HT-29 (cell line): ENCODE results near the gene ZNF581. TPM values are rescaled to one million over a fixed set of nuclear protein-coding genes. Genes with fewer than 3 reads are reported as not detected.

Source experiments
- DNase-seq: peaks from one replicate; pipeline ENCODE4 v3.0.0-alpha.2; 2015; ENCODE audit warnings: low spot score
- total RNA-seq: library from RNA; depleted of rRNA; stranded (reverse); fragments of >200 nt; shearing (Covaris generic); gene quantifications from 2 replicates; pipeline ENCODE4 v1.2.3, GENCODE V29; 2014

Gene ZNF581
- total RNA-seq, 1 experiment from 2014 or later = 43.2 TPM

DNA sequence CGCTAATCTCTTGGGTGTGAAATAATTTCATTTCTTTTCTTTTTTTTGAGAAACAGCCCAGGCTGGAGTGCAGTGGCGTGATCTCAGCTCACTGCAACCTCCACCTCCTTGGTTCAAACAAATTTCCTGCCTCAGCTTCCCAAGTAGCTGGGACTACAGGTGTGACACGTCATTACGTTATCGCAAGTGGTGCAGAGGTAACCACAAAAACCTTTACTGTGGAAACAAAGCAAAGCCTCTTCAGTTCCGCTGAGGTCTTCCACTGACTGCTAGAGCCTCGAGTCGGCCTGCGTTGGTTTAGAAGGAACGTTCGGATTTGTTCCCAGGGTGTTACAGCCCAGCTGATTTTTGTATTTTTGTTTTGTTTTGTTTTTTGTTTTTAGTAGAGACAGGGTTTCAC lies 17.1 kb upstream of the ZNF581 start:
- no peak for DNase-seq

DNA sequence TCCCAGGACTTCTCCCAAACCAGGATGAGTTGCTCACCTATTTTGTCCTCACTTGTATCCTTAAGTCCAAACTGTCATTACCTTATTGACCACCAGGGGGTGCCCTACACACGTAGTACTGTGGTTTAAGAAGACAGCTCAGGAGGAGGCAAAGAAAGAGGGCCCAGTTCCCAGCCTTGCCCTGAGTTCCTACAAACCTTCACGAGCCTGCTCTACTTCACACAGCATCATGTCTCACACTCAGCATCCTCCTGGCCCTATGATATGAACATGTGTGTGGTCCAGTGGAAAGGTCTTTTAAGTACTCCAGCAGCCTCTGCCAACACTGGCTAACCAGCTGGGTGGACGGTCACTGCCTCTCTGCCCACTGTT lies 11.0 kb upstream of the ZNF581 start:
- DNase-seq = peak; percentile 99

DNA sequence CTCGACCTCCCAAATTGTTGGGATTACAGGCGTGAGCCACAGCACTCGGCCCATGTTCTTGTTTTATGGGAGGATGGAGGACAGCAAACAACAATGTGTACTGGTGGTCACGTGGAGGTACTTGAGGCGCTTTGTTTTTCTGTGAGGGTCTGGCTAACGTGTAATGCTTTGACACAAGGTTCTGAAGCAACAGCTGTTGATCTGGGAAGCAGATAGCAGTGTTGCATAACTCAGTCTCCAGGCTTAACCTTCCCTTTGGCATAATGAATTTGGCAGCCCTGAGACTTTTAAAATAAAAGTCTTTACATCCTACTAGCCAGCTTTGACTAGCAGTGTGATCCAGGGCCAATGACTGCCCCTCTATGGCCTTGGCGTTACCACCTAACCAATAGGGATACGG lies 9.6 kb upstream of the ZNF581 start:
- no peak for DNase-seq

DNA sequence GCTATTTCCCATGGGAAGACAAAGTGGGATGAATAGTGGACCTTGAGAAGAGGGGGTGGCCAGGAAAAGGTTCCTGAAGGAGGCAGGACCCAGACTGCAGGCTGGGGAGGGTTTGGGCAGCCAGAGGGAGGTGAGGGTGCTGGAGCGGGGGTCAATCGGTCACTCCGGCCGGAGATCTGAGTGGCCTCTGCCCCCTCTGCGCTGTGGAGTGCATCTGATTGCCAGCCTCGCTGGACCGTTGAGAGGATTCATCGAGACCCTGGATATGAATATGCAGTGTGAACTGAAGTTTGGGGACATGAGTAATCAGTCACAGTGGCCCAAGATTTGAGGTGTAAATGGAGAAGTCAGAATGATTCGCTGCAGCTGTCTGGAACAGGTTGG lies 8.1 kb upstream of the ZNF581 start:
- no peak for DNase-seq

DNA sequence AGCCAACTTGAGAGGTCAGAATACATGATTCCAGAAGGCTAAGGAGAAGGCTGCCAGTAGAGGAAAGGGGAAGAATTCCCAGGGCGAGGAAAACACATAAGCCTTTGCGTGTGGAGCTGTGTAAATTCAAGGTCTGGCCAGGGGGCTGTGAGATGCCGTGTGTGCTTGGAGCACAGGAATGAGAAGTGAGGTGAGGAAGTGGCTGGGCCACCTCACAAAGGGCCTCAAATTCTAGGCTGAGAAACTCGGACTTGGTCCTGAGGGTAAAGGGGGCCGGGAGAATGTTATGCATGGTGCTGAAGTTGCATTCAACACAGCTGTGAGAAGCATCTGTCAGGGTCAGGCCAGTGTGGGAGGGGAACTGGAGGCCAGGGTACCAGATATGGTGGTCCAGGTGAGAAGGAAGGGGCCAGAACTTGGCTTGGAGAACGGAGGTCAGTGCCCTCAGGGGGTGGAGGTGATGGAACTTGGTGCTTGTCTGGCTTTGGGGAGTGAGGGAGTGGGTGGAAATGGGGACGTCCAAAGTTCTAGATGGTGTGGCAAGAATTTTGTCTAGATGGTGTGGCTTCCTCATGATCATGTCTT lies 7.5 kb upstream of the ZNF581 start:
- DNase-seq = no peak

DNA sequence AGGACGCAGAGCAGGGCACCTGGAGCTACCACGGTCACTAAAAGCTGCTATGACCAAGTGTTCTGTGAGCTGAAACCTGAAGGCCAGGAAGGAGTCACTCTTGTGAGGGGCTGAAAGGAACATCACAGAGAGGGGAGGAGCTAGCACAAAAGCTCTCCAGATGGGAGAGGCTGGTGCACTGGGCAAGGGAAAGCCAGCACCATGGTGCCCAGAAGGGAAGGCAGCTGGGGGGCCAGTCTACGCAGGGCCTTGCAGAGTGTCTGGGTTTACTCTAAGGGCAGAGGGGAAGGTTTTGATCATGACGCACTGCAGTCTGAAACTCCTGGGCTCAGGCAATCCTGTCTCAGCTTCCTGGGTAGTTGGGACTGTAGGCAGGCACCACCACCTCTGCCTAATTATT lies 6.7 kb upstream of the ZNF581 start:
- DNase-seq = no peak

DNA sequence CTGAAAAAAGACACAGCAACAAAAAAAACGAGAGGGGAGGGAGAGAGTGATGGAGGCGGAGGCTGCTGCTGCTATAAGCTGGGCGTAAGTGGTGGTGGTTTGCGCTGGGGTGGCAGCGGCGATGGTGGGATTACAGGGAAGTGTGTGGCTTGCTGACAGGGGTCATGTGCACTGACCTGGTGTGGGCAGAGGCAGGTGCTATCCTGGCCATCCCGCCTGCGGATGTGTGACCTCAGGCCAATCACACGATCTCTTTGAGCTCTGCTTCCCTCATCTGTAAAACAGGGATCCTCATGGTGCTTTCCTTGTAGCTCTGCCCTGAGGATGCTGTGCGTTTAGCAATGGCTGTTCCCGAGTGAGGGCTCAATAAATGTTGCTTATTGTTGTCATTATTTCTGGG lies 5.9 kb upstream of the ZNF581 start:
- DNase-seq = no peak

DNA sequence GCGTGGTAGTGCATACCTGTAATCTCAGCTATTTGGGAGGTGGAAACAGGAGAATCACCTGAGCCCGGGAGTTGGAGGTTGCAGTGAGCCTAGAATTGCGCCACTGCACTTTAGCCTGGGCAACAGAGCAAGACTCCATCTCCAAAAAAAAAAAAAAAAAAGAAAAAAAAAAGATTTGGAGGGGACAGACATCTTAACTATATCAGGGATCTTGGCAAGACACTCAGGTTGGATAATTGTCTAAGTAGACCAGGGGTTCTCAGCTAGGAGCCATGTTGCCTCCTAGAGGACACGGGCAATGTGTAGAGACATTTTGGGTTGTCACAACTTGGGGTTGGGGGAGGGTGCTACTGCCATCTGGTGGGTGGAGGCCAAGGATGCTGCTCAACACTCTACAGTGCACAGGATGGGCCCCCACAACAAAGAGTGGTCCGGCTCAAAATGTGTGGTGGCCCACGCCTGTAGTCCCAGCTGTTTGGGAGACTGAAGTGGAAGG lies 4.5 kb upstream of the ZNF581 start:
- DNase-seq = peak; percentile 83

DNA sequence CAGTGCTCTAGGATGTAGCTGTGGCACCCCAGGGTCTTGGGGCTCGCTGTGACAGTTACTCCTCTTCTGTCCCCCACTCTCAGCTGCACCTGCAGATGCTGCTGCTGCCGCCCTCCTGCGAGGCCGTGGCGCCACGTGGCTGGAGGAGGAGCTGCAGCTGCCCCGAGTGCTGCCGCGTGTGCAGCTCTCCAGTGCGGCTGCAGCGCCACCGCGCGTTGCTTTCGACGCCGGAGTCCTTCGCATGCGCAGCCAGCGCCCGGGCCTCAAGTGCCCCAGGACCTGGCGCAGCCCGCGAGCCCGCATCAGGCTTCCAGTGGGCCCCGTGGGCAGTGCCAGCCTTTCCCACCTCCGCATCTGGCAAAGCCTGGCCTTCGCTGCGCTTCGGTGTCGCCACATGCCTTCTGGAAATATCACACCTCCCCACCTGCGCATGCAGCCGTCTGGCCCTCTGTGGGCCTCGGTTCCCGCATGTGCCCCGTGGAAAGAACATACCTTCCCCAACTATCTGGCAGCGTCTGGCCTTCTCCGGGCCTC lies 3.3 kb upstream of the ZNF581 start:
- DNase-seq = no peak

DNA sequence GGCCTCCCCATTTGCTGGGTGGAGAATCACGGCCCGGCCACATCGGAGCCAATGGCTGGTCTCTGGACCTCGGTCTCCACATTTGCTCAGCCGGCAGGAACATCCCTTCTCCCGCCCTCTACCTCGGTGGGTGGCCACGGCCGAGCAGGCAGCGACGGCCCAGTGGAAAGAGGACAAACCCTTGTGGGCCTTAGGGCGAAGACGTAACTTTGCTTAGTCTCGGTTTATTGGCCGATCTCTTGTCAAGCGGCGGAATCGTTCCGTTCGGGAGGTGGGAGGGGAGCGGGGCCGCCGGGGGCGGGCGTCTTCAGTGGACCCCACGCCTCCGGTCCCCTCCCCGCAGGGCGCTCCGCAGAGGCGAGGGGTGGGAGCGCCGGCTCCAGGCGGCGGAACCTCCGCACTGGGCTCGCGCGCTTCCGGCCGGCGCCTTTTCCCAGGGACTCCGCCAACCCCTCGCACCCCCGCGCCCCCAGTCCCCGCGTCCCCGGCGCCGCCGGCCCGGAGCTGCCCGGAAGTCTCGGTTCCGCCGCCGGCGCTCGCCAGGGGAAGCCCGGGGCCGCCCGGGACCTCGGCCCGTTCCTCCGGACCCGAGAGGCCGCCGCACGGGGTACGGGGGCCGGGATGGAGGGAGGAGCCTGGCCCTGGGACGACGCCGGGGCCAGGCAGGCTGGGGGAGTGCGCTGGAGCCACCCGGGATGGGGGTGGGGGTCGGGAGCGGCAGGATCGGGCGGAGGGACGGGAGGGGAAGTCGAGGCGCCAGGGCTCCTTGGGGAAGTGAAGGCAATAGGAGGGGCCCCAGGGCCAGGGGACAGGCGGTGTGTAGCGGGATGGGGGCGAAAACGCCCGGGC lies 2.6 kb upstream of the ZNF581 start, which contains the start of gene ZNF580:
ZNF580 (plus strand) TSS at position 426 of the 849 bp plus-strand sequence. CDS start 1,507 bp downstream, outside the sequence.
- peak; percentile 81 for DNase-seq

DNA sequence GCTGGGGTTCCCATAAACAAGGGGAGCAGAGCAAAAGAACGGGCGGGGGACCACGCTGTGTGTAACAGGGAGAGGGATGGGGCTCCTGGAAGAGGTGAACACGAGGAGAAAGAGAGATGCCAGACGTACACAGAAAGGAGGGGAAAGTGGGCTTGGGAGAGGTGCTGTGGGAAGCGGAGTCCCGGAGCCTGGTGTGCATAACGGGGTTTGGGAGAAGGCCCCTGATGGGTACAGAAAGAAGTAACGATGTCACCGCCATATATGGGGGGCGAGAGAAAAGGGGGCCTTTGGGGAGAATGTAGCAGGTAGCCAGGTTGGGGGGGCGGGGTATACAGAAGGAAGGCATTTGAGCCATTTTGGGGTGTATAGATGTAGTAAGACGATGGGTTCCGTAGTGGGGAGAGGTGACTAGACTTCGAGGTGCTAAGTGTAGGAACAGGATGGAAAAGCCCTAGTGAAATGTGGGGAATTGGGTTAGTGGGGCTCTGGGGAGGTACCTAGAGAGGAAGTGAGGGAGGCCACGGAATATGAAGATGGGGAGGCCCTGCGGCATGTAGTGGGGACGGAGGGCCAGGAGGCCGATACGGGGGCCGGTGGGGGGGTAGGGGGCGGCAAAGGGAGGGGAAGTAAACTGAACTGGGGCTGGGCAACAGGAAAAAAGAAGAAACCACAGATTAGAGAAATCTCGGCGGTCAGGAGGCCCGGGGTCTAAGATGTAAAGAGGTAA lies 1.9 kb upstream of the ZNF581 start:
- DNase-seq = peak; percentile 57

DNA sequence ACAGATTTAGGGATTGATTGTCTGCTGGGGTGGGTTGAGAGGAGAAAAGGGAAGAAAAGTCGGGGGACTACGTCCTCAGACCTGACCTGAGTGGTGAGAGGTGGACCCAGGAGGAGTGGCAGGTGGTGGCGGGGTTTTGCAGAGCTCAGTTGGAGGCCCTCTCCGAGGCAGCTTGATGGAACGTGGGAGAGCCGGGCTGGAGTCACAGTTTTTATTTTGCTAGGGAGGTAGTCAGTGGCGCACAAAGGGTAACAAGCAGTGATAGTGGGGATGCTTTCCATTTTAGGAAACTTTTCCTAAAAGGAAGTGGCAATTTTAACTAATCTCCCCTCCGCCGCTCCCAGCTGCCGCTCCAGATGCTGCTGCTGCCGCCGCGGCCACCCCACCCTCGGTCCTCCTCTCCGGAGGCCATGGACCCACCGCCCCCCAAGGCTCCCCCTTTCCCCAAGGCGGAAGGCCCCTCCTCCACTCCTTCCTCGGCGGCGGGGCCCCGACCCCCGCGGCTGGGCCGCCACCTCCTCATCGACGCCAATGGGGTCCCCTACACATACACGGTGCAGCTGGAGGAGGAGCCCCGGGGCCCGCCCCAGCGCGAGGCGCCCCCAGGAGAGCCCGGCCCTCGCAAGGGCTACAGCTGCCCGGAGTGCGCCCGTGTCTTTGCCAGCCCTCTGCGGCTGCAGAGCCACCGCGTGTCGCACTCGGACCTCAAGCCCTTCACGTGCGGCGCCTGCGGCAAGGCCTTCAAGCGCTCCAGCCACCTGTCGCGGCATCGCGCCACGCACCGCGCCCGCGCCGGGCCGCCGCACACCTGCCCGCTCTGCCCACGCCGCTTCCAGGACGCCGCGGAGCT lies 1.1 kb upstream of the ZNF581 start:
- DNase-seq = peak; percentile 46

DNA sequence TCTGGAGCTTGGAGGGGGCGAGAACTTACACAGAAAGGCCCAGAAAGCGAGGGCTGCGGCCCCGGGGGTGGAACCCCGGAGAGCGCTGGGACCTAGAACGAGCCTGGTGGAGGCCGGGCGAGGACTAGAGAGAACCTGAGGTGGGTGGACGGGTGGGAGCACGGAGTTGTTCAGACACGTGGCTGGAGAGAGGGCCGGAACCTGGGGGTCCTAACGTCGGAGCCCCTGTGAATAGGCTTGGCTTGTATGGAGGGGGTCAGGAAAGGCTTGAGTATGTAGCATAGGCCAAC lies 383 bp downstream of the ZNF581 start:
- DNase-seq = peak; percentile 49

DNA sequence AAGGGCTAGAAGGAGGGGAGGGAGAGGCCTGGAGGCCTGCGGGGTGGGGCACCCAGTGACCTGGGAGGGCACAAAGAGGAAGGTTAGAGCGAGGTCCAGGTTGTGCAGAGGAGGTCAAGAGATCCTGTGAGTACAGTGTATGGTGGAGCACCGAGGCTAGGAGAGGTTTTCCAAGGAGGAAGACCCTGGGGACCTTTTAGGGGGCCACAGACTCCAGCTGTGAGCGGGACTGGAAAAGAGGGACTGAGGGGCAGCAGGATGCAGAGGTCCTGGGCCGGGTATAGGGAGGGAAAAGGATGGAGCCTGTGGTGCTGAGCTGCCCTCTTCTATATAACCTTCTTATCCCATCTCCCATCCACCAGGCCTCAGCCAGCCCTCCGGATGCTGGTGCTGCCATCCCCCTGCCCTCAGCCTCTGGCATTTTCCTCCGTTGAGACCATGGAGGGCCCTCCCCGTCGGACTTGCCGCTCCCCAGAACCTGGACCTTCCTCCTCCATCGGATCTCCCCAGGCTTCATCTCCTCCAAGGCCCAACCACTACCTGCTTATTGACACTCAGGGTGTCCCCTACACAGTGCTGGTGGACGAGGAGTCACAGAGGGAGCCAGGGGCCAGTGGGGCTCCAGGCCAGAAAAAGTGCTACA lies 863 bp downstream of the ZNF581 start:
- no peak for DNase-seq

DNA sequence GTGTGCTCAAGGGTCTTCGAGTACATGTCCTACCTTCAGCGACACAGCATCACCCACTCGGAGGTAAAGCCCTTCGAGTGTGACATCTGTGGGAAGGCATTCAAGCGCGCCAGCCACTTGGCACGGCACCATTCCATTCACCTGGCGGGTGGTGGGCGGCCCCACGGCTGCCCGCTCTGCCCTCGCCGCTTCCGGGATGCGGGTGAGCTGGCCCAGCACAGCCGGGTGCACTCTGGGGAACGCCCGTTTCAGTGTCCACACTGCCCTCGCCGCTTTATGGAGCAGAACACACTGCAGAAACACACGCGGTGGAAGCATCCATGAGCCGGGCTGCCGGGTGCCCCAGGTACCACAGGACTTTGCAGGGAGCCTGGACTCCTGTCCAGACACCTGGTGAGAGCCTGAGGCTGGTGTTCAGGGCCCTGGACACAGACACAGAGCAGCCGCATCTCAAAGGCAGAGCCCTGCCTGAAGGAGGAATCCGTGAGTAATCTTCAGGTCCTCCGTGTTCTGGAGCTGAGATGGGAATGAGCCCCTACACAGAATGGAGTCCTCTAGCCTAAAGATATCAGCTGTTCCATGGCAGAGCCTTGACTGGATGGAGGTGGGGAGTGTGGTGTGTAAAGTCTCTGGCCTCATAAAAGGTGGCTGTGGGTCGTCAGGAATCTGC lies 1.5 kb downstream of the ZNF581 start:
- DNase-seq = no peak

DNA sequence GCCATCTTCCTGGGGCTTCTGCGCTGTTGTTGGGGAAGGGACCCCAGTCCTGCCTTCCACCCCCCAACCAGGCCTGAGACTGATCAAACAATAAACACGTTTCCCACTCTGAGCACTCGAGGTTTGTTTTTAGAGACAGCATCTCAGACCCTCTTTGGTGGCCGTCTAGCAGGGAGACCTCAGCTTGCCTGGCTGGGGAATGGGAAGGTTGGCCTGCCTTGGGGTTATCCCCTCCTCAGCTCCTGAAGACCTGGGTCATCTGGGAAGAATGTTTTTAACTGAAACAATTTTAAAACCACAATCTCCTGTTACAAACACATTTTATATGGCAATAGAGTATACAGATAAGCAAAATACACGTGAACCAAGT lies 2.0 kb downstream of the ZNF581 start:
- no peak for DNase-seq

DNA sequence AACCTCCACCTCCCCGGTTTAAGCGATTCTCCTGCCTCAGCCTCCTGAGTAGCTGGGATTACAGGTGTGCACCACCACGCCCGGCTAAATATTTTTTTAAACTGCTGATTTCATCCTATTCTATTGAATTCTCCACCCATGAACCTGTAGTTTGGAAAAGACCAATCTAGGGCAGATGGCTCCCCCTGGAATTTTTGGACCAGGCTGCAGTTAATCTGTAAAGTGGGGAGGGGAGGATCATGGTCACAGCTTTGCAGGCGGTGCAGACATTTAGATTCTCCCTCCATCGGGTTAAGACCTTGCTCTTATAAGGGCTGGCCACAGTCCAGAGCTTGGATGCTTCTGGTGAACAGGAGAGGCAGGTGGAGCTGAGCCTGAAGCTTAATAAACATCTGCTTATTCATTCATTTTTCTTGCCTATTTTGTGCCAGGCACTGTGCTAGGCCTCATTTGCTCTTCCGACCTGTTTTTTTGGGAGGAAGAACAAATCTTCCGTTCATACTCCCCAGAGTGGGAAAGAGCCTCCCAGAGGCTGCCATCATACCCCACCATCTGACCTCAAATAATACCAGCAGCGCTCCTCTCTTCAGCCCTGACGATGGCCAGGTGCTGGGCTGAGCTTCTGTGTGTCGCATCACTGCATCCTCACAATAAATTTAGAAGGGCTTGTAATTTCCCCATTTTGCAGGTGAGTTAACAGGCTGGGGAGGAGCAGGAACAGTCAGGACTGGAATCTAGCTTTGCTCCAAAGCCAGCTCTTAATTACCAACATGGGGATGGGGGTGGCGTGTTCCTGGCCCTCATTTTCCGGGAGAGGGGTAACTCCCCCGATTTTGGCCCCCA lies 3.7 kb downstream of the ZNF581 start:
- no peak for DNase-seq

DNA sequence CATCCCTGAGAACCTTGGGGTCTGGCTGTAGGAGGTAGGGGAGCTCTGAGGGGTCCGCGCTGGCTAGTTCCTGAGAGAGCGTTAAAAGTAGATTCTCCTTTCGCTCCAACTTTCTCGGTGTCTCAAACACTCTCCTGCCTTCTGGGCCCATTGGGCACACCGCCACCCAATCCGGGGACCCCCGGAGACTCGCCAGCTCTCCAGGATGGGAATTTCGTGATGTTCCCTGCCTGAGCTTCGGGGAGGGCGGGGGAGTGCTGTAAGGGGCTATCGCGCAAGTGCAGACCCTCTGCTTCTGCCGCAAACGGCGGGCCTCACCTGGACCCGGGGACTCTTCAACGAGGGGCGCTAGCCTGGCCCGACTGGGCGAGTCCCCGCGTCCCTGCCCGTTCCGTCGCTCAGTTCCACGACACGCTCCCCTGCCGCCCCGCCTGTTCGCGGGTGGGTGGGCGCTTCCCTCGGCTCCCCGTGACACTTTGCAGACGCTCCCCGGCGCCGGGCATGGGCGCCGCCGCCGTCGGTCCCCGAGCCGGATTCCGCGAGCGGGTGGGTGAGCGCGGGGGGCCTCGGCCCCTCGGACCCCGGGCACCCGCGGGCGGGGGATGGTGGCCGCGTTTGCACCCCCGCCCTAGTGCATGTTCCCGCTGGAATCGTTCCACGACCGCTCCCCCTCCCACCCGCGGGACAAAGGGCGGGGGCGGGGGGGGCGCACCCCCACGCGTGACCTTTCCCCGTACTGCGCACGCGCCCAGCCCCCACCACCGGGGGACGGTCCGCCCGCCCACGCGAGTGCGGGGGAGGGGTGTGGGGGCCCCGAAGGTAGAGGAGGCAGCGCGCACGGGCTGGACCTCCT lies 4.5 kb downstream of the ZNF581 start, which contains the start of gene CCDC106:
CCDC106 (plus strand) TSS at position 481 of the 853 bp plus-strand sequence. CDS start 835 bp downstream, outside the sequence.
- DNase-seq = peak; percentile 58
